Heart right ventricle (tissue), 16 donors: ENCODE results near the gene EDRF1. TPM values are rescaled to one million over a fixed set of nuclear protein-coding genes. Genes with fewer than 3 reads are reported as not detected.

Experiments
- ATAC-seq, 8 donors: fragments of 200-7000 bp; cut with Tn5 transposase; one replicate each; pipeline ENCODE4 v1.9.1; 2020; ENCODE audit warnings: mild to moderate bottlenecking in 8 of 8, moderate library complexity in 8 of 8, moderate number of reproducible peaks in 1 of 8
- DNase-seq, 2 donors: peaks; one replicate each; pipeline ENCODE4 v3.0.0-alpha.2; 2020
- H3K27ac ChIP-seq, 10 donors: fragments of 200-600 bp; sonication (generic) in 2 of 10; one replicate each; pipeline versions ENCODE4 v1.5.0 to v1.8.0; 2020 to 2022; ENCODE audit warnings: mild to moderate bottlenecking in 3 of 10
- H3K27me3 ChIP-seq, 7 donors: fragments of 200-600 bp; one replicate each; pipeline ENCODE4 v1.8.0; 2021 to 2022; ENCODE audit warnings: mild to moderate bottlenecking in 2 of 7
- H3K36me3 ChIP-seq, 9 donors: fragments of 200-600 bp; sonication (generic) in 1 of 9; one replicate each; pipeline versions ENCODE4 v1.5.0 to v1.8.0; 2020 to 2022; ENCODE audit warnings: mild to moderate bottlenecking in 2 of 9
- H3K4me1 ChIP-seq, 9 donors: fragments of 200-600 bp; sonication (generic) in 1 of 9; one replicate each; pipeline versions ENCODE4 v1.5.0 to v1.8.0; 2020 to 2022; ENCODE audit warnings: mild to moderate bottlenecking in 4 of 9
- H3K4me3 ChIP-seq, 10 donors: fragments of 200-600 bp; sonication (generic) in 2 of 10; one replicate each; pipeline versions ENCODE4 v1.5.0 to v1.8.0; 2020 to 2022; ENCODE audit warnings: mild to moderate bottlenecking in 7 of 10, moderate library complexity in 2 of 10
- H3K9me3 ChIP-seq, 11 donors: fragments of 200-600 bp in 10 of 11; sonication (generic) in 2 of 11; one replicate each; pipeline versions ENCODE4 v1.5.0 to v1.8.0; 2013 to 2022; ENCODE audit warnings: mild to moderate bottlenecking in 2 of 11, control low read depth in 1 of 11, moderate library complexity in 1 of 11
- CTCF ChIP-seq, 9 donors: fragments of 200-600 bp; sonication (generic) in 2 of 9; IDR thresholded peaks; one replicate each; pipeline versions ENCODE4 v1.5.0 to v1.8.0; 2021 to 2022; ENCODE audit warnings: antibody characterized with exemption in 9 of 9, mild to moderate bottlenecking in 5 of 9, moderate library complexity in 1 of 9
- WGBS, 2 donors: extraction: QIAGEN DNeasy Blood & Tissue Kit; methylation state at CpG; one replicate each; pipeline ENCODE4 v1.1.7; 2013; ENCODE audit warnings: inconsistent platforms in 1 of 2; 5-methylcytosine and 5-hydroxymethylcytosine counted together
- intact Hi-C, 10 donors: fragments of 100-400 bp; cut with DNase I; formaldehyde crosslinking; loops; one replicate each; pipeline versions ENCODE4 v1.11.1 to v1.14.2; 2022
- polyA plus RNA-seq, 2 donors: library from polyadenylated mRNA; stranded (reverse); fragments of 200-250 nt; gene quantifications; one replicate each; pipeline ENCODE4 v1.2.3, GENCODE V29; 2013
- total RNA-seq, 10 donors: library from RNA; stranded (reverse); fragmentation: NEBNext Ultra II Directional in 3 of 10; extraction: Animal tissue kit (Norgen Biotek cat#: 25700) in 3 of 10; gene quantifications; one replicate each; pipeline versions ENCODE4 v1.2.1 to v1.2.4, GENCODE V29; 2021 to 2023
- donor health status: Arrhythmogenic right ventricular cardiomyopathy.
- donor health status: ischemic (EF 13 %, LVEDD 7.1; RV severe dilation, severe dysfunction).
- donor health status: healthy with polysubstance abuse.
- donor health status: DM: no; HTN: yes; CAD: no.
- donor health status: DM: no; HTN: no; CAD: no.
- donor health status: ischemic (EF 25% LVEDD 6.9; RV normal size, moderate dysfunction).
- donor health status: ischemic (EF 25% LVEDD 5.7; RV mildly dilated, moderate dysfunction).
- donor health status: healthy.
- donor health status: DM: yes; HTN: yes; CAD: no.
- donor health status: Ischemic cardiomyopathy.
- donor health status: ischemic (EF 35%, LVEDD 5.7; RV mildly dilated, moderate dysfunction).
- donor health status: nonischemic (EF 11% LVEDD 7.7; RV severe dilation, severe dysfunction).
- donor health status: DM: yes; HTN: yes; CAD: no.
- donor health status: PGD.
- donor health status: ischemic (EF 29% LVEDD 5.4; RV normal size, mild dysfunction).
- donor health status: nonischemic (EF 23%, LVEDD 6.1; RV moderate dilation, normal function).

EDRF1 gene
- total and polyA plus RNA-seq, 12 donors: 7.6 to 19.2 (median 10.2) TPM

- no peak overlapping the region for H3K4me3 ChIP-seq
- intact Hi-C loops: no loop called here
- H3K36me3 ChIP-seq: peaks cover 0 to 89% (median 40%) of the 10 kb centered on the region in 9 donors
- 91 to 92% methylated on average over 14 of the region's 14 CpGs for WGBS, 2 donors
- no peak for TF ChIP-seq CTCF (IDR thresholded peaks at IDR 0.05)
- DNase-seq (no peak), ATAC-seq (no peak)
- no peaks in the 10 kb centered on the region for H3K27me3 ChIP-seq
- no peak overlapping the region for H3K27ac ChIP-seq
- H3K4me1 ChIP-seq: peaks cover 0 to 17% (median 0%) of the 10 kb centered on the region in 9 donors
- no peaks in the 10 kb centered on the region for H3K9me3 ChIP-seq
Observed at GRCh38 chr10:125792342-125793300, 73.1 kb downstream of the EDRF1 start.

GRCh38 chr10:125795128-125795527, 75.6 kb downstream of the EDRF1 start:
- intact Hi-C loops: loop anchor here in 1 of 10 donors (5.0 kb wide), 1 partner anchor 913 kb away; no protein-coding TSS in a partner anchor
- 44 to 65% methylated on average over 2 of the region's 2 CpGs for WGBS, 2 donors

GRCh38 chr10:125795637-125796190, 76.2 kb downstream of the EDRF1 start:
- intact Hi-C loops: loop anchor here in 1 of 10 donors (5.0 kb wide), 1 partner anchor 913 kb away; no protein-coding TSS in a partner anchor
- WGBS, 2 donors: 82 to 83% methylated on average over 8 of the region's 8 CpGs
- H3K27ac ChIP-seq: peak overlapping the region in 3 of 10 donors; percentile 9 to 56 (median 33)
- no peak for TF ChIP-seq CTCF (IDR thresholded peaks at IDR 0.05)
- peaks cover 0 to 17% (median 0%) of the 10 kb centered on the region in 9 donors for H3K4me1 ChIP-seq
- H3K9me3 ChIP-seq: no peaks in the 10 kb centered on the region
- ATAC-seq: no peak
- H3K36me3 ChIP-seq: peaks cover 0 to 91% (median 25%) of the 10 kb centered on the region in 9 donors
- no peak for DNase-seq
- no peaks in the 10 kb centered on the region for H3K27me3 ChIP-seq
- H3K4me3 ChIP-seq: no peak overlapping the region

More at GRCh38 chr10:125795128-125795527, 75.6 kb downstream of the EDRF1 start:
- Histone ChIP-seq H3K27ac (peak overlapping the region in 3 of 10 donors; percentile 9 to 56 (median 33)), H3K4me3 (no peak overlapping the region), H3K27me3 (no peaks in the 10 kb centered on the region), H3K36me3 (peaks cover 0 to 88% (median 25%) of the 10 kb centered on the region in 9 donors), H3K9me3 (no peaks in the 10 kb centered on the region), H3K4me1 (peaks cover 0 to 17% (median 0%) of the 10 kb centered on the region in 9 donors)
- DNase-seq (peak in 1 of 2 donors; percentile 50), ATAC-seq (peak; percentile 63 to 94 (median 83))
- no peak for TF ChIP-seq CTCF (IDR thresholded peaks at IDR 0.05)

GRCh38 chr10:125797424-125797823, 77.9 kb downstream of the EDRF1 start:
- Histone ChIP-seq H3K9me3 (no peaks in the 10 kb centered on the region), H3K36me3 (peaks cover 0 to 94% (median 14%) of the 10 kb centered on the region in 9 donors), H3K27me3 (no peaks in the 10 kb centered on the region), H3K4me3 (no peak overlapping the region), H3K27ac (no peak overlapping the region), H3K4me1 (peaks cover 0 to 17% (median 0%) of the 10 kb centered on the region in 9 donors)
- WGBS, 2 donors: 94 to 96% methylated on average over 8 of the region's 8 CpGs
- ATAC-seq (no peak), DNase-seq (no peak)
- intact Hi-C loops: loop anchor here in 1 of 10 donors (5.0 kb wide), 1 partner anchor 915 kb away; no protein-coding TSS in a partner anchor
- no peak for TF ChIP-seq CTCF (IDR thresholded peaks at IDR 0.05)
